GM12874 (cell line): ENCODE measurements around the gene OR5H2.

Experiments
- TF ChIP-seq, protein P1 (sequence below): IDR thresholded peaks from 2 replicates; pipeline ENCODE4 v1.5.1; 2011; ENCODE audit warnings: low read depth, mild to moderate bottlenecking, control low read depth, low read length, moderate library complexity; ENCODE audit not compliant: insufficient read depth

OR5H2 gene

DNA sequence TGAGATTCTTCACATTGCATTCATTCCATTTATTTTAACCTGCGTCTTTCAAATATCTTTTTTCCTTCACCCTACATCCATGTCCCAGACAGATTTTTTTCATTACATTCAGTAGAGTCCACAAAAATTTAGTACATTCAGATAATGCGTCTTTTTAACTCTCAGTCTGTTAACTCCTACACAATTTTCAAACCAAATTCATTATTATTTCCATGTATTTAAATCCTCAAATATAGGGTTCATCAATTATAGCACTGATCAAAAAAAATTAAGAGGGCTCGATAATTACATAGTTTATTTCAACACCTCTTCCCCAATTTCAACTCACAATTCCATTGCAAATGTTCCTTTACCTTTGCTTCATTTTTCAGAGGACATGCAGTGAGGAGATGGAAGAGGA is 18.4 kb upstream of the OR5H2 start, which contains the start of gene OR5H6:
Gene OR5H6 (plus strand): TSS at position 301 of the 400 bp plus-strand sequence. CDS start 89 bp downstream, at position 390.
- TF ChIP-seq, protein P1, sequence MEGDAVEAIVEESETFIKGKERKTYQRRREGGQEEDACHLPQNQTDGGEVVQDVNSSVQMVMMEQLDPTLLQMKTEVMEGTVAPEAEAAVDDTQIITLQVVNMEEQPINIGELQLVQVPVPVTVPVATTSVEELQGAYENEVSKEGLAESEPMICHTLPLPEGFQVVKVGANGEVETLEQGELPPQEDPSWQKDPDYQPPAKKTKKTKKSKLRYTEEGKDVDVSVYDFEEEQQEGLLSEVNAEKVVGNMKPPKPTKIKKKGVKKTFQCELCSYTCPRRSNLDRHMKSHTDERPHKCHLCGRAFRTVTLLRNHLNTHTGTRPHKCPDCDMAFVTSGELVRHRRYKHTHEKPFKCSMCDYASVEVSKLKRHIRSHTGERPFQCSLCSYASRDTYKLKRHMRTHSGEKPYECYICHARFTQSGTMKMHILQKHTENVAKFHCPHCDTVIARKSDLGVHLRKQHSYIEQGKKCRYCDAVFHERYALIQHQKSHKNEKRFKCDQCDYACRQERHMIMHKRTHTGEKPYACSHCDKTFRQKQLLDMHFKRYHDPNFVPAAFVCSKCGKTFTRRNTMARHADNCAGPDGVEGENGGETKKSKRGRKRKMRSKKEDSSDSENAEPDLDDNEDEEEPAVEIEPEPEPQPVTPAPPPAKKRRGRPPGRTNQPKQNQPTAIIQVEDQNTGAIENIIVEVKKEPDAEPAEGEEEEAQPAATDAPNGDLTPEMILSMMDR, result no peak

DNA sequence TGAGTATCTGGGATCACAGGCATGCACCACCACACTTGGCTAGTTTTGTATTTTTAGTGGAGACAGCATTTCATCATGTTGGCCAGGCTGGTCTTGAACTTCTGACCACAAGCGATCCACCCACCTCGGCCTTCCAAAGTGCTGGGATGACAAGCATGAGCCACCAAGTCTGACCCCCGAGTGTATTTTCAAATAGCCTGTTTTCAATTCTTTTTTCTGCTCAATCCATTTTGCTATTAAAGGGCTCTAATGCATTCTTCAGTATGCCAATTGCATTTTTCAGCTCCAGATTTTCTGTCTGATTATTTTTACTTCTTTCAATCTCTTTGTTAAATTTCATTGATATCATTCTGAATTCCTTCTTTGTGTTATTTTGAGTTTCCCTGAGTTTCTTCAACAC is 12.5 kb upstream of the OR5H2 start:
- TF ChIP-seq, protein P1, result no peak

DNA sequence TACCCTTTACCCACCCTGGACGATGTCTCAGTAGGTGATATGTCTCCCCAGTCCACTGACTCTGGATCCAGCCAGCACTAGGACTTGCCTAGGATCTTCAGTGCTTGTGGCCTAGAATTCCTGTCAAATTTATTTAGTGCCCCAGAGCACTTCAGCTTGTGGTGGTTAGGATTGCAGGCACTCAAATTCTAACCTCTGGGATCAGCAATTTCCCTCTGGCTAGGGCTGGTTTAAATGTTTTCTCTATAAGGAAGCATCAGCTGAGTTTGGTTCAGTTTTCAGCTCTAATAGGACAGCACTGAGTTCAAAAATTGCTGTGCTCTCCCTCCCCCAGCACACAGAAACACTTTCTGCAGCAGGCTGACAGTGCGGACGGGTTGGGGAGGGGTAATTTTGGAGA is 10.2 kb upstream of the OR5H2 start:
- TF ChIP-seq, protein P1, result no peak

DNA sequence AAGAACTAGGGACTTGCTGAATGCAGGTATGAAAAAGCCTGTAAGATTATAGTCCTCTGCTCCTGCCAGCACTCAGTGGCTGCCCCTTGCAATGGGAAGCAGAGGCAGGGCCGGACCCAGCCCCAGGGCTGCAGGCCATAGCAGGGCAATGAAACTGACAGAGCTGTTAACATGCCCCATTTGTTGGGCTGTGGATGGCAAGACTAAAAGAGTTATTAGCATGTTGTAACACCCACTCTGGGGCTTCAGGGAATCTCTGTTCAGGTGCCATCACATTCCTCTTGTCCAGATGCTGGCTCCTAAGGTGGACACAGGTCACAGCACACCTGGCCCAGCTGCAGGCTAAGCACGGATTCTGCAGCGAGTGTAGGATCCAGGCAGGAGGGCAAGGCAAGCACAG is 7.4 kb upstream of the OR5H2 start:
- TF ChIP-seq, protein P1, result no peak

DNA sequence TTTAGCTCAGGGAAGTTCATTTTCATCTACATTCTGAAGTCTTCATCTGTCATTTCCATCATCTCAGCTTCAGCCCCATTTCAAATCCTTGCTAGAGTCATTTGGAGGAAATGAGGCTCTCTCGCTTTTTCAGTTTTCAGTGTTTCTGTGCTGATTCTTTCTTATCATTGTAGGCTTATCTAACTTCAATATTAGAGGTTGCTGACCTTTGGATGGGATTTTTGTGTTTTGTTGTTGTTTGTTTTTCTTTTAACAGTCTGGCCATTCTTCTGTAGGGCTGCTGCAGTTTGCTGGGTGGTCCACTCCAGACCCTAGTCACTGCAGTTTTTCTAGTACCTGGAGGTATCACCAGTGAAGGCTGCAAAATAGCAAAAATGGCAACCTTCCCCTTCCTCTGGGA is 8.6 kb downstream of the OR5H2 start:
- TF ChIP-seq, protein P1, result no peak

DNA sequence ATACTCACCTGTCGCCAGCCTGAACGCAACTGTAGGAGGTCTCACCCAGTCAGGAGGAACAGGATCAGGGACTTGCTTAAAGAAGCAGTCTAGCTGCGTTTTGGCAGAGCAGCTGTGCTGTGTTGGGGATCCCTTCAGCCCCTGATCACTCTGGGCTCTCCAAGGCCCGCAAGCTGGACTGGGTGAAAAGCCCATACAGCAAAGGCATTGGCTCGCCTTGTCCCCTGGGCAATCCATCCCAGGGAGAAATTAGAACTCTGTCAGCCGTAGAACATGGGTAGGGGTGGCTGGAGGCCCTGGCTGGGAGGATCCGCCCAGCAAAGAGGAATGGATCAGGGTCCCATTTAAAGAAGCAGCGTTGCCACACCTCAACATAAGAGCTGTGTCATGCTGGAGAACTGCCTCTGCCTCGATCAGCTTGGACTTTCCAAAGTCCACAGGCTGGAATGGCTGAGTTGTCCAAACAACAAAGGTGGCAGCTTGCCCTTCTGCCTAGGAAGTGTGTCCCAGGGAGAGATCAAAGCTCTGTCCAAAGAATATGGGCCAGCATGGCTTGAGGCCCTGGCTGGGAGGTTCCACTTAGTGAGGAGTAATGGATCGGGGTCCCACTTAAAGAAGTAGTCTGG is 9.1 kb downstream of the OR5H2 start:
- TF ChIP-seq, protein P1, result no peak

DNA sequence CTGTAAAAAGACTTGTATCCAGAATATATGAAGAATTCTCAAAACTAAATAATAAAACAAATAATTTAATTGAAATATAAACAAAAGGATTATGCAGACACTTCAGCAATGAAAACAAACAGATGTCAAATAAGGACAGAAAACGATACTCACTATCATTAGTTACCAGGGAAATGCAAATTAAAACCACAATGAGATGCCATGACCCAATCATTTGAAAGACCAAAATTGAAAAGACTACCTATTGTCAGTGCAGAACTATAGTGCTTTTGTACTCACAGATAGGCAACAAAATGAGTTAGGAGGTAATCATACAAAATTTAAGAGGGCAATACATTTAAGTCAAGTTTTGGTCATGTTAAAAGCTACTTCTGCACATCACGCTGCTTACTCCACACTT is 39.8 kb downstream of the OR5H2 start:
- TF ChIP-seq, protein P1, result no peak
